ENCODE measurements around the gene KCNIP3.
"Not testable (repeated sequence)": the region's sequence is repeated elsewhere in the genome, so short reads cannot be mapped to it uniquely, and the experiment has no call there.

KCNIP3 gene

DNA sequence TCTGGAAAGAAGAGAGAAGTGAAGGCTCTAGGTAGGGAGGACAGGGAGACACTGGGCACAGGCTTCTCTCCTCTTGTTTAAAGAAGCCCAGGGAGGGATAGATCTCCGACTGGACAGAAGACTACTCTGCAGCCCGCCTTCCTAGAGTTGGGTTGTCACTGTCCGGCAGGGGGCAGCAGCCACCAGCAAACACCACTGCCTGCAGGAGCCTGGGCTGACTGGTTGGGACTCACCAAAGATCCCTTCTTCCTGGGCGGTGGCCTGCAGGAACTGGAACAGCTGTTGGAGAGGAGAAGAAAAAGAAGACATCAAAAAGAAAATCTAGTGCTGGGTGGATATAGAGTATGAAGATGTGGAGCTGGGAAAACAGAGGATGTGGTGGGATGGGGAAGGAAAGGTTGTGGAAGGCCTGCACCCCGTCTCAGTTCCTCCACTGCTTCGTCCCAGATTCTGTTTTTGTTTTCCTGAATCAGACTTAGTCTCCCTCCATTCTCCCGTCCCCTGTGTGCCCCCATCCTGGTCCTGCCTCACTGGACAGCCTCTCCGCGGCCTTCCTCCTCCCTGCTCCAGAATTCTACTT lies 117.0 kb downstream of the KCNIP3 start:
- H3K4me3 ChIP-seq (ENCODE audit: low read length in 2 of 2); H2AFZ ChIP-seq (ENCODE audit: low read length); H3K4me2 ChIP-seq (ENCODE audit: insufficient read depth, low read length, poor library complexity, severe bottlenecking); H3K14ac ChIP-seq (ENCODE audit: low read length); H2AK5ac ChIP-seq (ENCODE audit: low read depth, low read length); H3K18ac ChIP-seq (ENCODE audit: low read length); H3K4me1 ChIP-seq (ENCODE audit: control insufficient read depth in 2 of 2, insufficient read depth in 1 of 2, low read depth in 1 of 2, low read length in 2 of 2); H4K8ac ChIP-seq (ENCODE audit: low read depth, low read length); H2BK120ac ChIP-seq (ENCODE audit: low read depth, low read length); H2BK12ac ChIP-seq (ENCODE audit: low read length); H3K23ac ChIP-seq (ENCODE audit: low read depth, low read length, poor library complexity); H4K91ac ChIP-seq (ENCODE audit: low read depth, low read length, poor library complexity); H3K9ac ChIP-seq (ENCODE audit: low read depth, low read length, poor library complexity); H3K9me3 ChIP-seq (replicated peaks in 1 of 2; ENCODE audit: control insufficient read depth in 2 of 2, insufficient read depth in 1 of 2, low read depth in 1 of 2, low read length in 2 of 2); H3K27ac ChIP-seq (replicated peaks; ENCODE audit: low read length); H3K79me1 ChIP-seq (ENCODE audit: low read depth, low read length); H3K27me3 ChIP-seq (ENCODE audit: control insufficient read depth in 3 of 3, insufficient read depth in 3 of 3, low read depth in 1 of 3, low read length in 3 of 3); H2BK5ac ChIP-seq (ENCODE audit: low read length); H3K4ac ChIP-seq (ENCODE audit: low read length); H2BK15ac ChIP-seq (ENCODE audit: low read length): not testable (repeated sequence)
- peaks cover 6 to 31% of the 10 kb centered on the region in 2 donors for H3K36me3 ChIP-seq (replicated peaks in 1 of 2; ENCODE audit: control insufficient read depth in 2 of 2, insufficient read depth in 2 of 2, low read length in 2 of 2)
- peak; percentile 57 for DNase-seq (ENCODE audit: low spot score)
- WGBS, 2 donors (ENCODE audit: extremely low coverage in 2 of 2, insufficient read length in 2 of 2, insufficient replicate concordance in 1 of 2): no CpG with 5 or more reads among the region's 9 CpGs

DNA sequence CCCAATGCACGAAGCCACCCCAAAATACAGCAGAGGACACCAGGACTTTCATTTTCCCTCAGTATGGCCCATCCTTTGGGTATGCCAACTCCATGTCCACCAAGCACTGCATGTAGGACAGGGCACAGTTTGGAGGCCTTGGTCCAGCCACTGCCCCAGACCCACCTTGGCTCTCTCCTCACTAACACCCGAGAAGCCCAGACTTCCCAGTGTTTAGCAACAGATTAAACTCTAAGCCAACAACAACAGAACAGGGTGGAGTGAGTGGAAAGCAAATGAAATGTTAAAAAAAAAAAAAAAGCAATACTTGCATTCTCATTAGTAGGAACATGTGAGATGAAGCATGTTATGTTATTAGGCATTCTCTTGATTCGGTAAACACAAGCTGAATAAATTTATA lies 118.0 kb downstream of the KCNIP3 start:
- not testable (repeated sequence) for H3K14ac ChIP-seq (ENCODE audit: low read length); H2BK15ac ChIP-seq (ENCODE audit: low read length); H2BK12ac ChIP-seq (ENCODE audit: low read length); H3K4me2 ChIP-seq (ENCODE audit: insufficient read depth, low read length, poor library complexity, severe bottlenecking); H2BK5ac ChIP-seq (ENCODE audit: low read length); H4K91ac ChIP-seq (ENCODE audit: low read depth, low read length, poor library complexity); H3K27me3 ChIP-seq (ENCODE audit: control insufficient read depth in 3 of 3, insufficient read depth in 3 of 3, low read depth in 1 of 3, low read length in 3 of 3); H3K18ac ChIP-seq (ENCODE audit: low read length); H2AK5ac ChIP-seq (ENCODE audit: low read depth, low read length); H3K4me1 ChIP-seq (ENCODE audit: control insufficient read depth in 2 of 2, insufficient read depth in 1 of 2, low read depth in 1 of 2, low read length in 2 of 2); H3K27ac ChIP-seq (replicated peaks; ENCODE audit: low read length); H2BK120ac ChIP-seq (ENCODE audit: low read depth, low read length); H3K4me3 ChIP-seq (ENCODE audit: low read length in 2 of 2); H3K4ac ChIP-seq (ENCODE audit: low read length); H4K8ac ChIP-seq (ENCODE audit: low read depth, low read length); H3K9me3 ChIP-seq (replicated peaks in 1 of 2; ENCODE audit: control insufficient read depth in 2 of 2, insufficient read depth in 1 of 2, low read depth in 1 of 2, low read length in 2 of 2); H3K23ac ChIP-seq (ENCODE audit: low read depth, low read length, poor library complexity); DNase-seq (ENCODE audit: low spot score); H2AFZ ChIP-seq (ENCODE audit: low read length); H3K79me1 ChIP-seq (ENCODE audit: low read depth, low read length); H3K9ac ChIP-seq (ENCODE audit: low read depth, low read length, poor library complexity)
- H3K36me3 ChIP-seq (replicated peaks in 1 of 2; ENCODE audit: control insufficient read depth in 2 of 2, insufficient read depth in 2 of 2, low read length in 2 of 2): peaks cover 6 to 24% of the 10 kb centered on the region in 2 donors
- no CpG with 5 or more reads among the region's 3 CpGs for WGBS, 2 donors (ENCODE audit: extremely low coverage in 2 of 2, insufficient read length in 2 of 2, insufficient replicate concordance in 1 of 2)

DNA sequence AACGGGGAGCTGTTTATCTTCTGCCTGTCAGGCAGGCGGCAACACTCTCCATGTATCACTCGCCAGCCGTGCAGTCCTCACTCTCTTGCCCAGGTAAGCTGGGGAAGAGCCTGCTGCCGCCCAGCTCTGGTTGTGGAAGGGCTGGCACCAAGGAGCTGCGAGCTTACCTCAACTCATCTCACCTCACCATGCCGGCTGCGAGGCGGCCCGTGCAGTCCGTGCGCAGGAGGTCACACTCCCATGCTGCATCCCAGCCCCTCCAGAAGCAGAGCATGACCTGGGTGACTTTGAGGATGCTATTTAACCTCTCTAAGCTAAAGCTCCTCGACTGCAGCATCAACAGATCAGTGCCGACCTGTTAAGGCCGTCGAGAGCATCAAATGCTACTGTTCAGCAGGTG lies 118.4 kb downstream of the KCNIP3 start:
- H3K4me3 ChIP-seq (ENCODE audit: low read length in 2 of 2); H2BK5ac ChIP-seq (ENCODE audit: low read length); H3K9ac ChIP-seq (ENCODE audit: low read depth, low read length, poor library complexity); H3K4me2 ChIP-seq (ENCODE audit: insufficient read depth, low read length, poor library complexity, severe bottlenecking); H3K18ac ChIP-seq (ENCODE audit: low read length); H3K9me3 ChIP-seq (replicated peaks in 1 of 2; ENCODE audit: control insufficient read depth in 2 of 2, insufficient read depth in 1 of 2, low read depth in 1 of 2, low read length in 2 of 2); H3K27ac ChIP-seq (replicated peaks; ENCODE audit: low read length); H3K14ac ChIP-seq (ENCODE audit: low read length); H4K8ac ChIP-seq (ENCODE audit: low read depth, low read length); H4K91ac ChIP-seq (ENCODE audit: low read depth, low read length, poor library complexity); H3K23ac ChIP-seq (ENCODE audit: low read depth, low read length, poor library complexity); H2BK12ac ChIP-seq (ENCODE audit: low read length); H3K4ac ChIP-seq (ENCODE audit: low read length); H2AK5ac ChIP-seq (ENCODE audit: low read depth, low read length); H3K4me1 ChIP-seq (ENCODE audit: control insufficient read depth in 2 of 2, insufficient read depth in 1 of 2, low read depth in 1 of 2, low read length in 2 of 2); DNase-seq (ENCODE audit: low spot score); H3K79me1 ChIP-seq (ENCODE audit: low read depth, low read length); H2BK15ac ChIP-seq (ENCODE audit: low read length); H2AFZ ChIP-seq (ENCODE audit: low read length); H2BK120ac ChIP-seq (ENCODE audit: low read depth, low read length); H3K27me3 ChIP-seq (ENCODE audit: control insufficient read depth in 3 of 3, insufficient read depth in 3 of 3, low read depth in 1 of 3, low read length in 3 of 3): not testable (repeated sequence)
- WGBS, 2 donors (ENCODE audit: extremely low coverage in 2 of 2, insufficient read length in 2 of 2, insufficient replicate concordance in 1 of 2): no CpG with 5 or more reads among the region's 16 CpGs
- peaks cover 6 to 24% of the 10 kb centered on the region in 2 donors for H3K36me3 ChIP-seq (replicated peaks in 1 of 2; ENCODE audit: control insufficient read depth in 2 of 2, insufficient read depth in 2 of 2, low read length in 2 of 2)

DNA sequence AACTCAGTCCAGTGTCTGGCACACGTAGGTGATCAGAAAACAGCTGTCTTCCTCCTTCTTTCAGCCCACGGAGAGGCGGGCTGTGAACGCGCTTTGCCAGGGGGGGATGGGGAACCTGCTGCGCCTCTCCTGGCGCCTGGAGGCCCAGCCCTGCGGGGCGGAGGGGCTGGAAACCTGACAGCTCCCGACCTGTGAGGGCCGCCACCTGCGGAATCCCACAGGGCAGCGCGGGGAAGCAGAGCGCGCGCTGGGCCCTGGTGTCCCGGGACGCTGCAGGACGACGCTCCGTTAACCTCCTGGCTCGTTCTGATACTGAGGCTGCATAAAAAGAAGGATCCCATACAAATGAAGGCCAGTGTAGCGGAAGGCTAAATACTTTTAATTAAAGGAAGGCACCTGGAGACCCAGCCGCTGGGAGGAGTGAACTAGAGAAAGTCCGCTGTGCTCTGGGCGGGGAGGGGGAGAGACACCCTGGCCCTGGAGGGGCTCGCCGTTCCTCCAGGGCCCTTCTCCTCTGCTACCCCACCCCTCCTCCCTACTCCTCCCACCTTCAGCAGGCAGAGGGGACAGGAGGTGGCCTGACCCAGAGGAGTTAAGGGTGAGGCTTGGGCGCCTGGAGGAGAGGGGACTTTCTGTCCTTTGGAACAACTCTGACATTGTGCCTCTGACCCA lies 130.2 kb downstream of the KCNIP3 start:
- DNase-seq (ENCODE audit: low spot score); H3K9me3 ChIP-seq (replicated peaks in 1 of 2; ENCODE audit: control insufficient read depth in 2 of 2, insufficient read depth in 1 of 2, low read depth in 1 of 2, low read length in 2 of 2); H2BK5ac ChIP-seq (ENCODE audit: low read length); H4K8ac ChIP-seq (ENCODE audit: low read depth, low read length); H4K91ac ChIP-seq (ENCODE audit: low read depth, low read length, poor library complexity); H3K27ac ChIP-seq (replicated peaks; ENCODE audit: low read length); H2AK5ac ChIP-seq (ENCODE audit: low read depth, low read length); H2BK12ac ChIP-seq (ENCODE audit: low read length); H3K36me3 ChIP-seq (replicated peaks in 1 of 2; ENCODE audit: control insufficient read depth in 2 of 2, insufficient read depth in 2 of 2, low read length in 2 of 2); H3K79me1 ChIP-seq (ENCODE audit: low read depth, low read length); H3K4me1 ChIP-seq (ENCODE audit: control insufficient read depth in 2 of 2, insufficient read depth in 1 of 2, low read depth in 1 of 2, low read length in 2 of 2); H3K4me3 ChIP-seq (ENCODE audit: low read length in 2 of 2); H3K23ac ChIP-seq (ENCODE audit: low read depth, low read length, poor library complexity); H3K4me2 ChIP-seq (ENCODE audit: insufficient read depth, low read length, poor library complexity, severe bottlenecking); H2BK15ac ChIP-seq (ENCODE audit: low read length); H3K14ac ChIP-seq (ENCODE audit: low read length); H3K4ac ChIP-seq (ENCODE audit: low read length); H2AFZ ChIP-seq (ENCODE audit: low read length); H3K18ac ChIP-seq (ENCODE audit: low read length); H3K9ac ChIP-seq (ENCODE audit: low read depth, low read length, poor library complexity); H3K27me3 ChIP-seq (ENCODE audit: control insufficient read depth in 3 of 3, insufficient read depth in 3 of 3, low read depth in 1 of 3, low read length in 3 of 3); H2BK120ac ChIP-seq (ENCODE audit: low read depth, low read length): not testable (repeated sequence)
- WGBS, 2 donors (ENCODE audit: extremely low coverage in 2 of 2, insufficient read length in 2 of 2, insufficient replicate concordance in 1 of 2): no CpG with 5 or more reads among the region's 30 CpGs

All from neuronal stem cell (in vitro differentiated cells).